Skin epidermis (tissue), 12 donors: ENCODE results near the gene KRTAP5-7.
"Not testable (repeated sequence)": the region's sequence is repeated elsewhere in the genome, so short reads cannot be mapped to it uniquely, and the experiment has no call there.

ENCODE experiments used
- H3K27ac ChIP-seq, 21 experiments: fragments of 200-600 bp; sonication (generic) in 11 of 21; one replicate each; pipeline ENCODE4 v1.5.0; 2020; ENCODE audit warnings: mild to moderate bottlenecking in 3 of 21, inconsistent platforms in 2 of 21, moderate library complexity in 2 of 21
- H3K4me3 ChIP-seq, 7 experiments: fragments of 200-600 bp; sonication (generic) in 2 of 7; one replicate each; pipeline ENCODE4 v1.5.0; 2020; ENCODE audit warnings: inconsistent platforms in 2 of 7, mild to moderate bottlenecking in 2 of 7, moderate library complexity in 1 of 7

The KRTAP5-7 gene

GRCh38 chr11:71530602-71531001, 3.5 kb downstream of the KRTAP5-7 start:
- no peak overlapping the region for H3K4me3 ChIP-seq
- H3K27ac ChIP-seq = no peak overlapping the region

GRCh38 chr11:71532036-71532610, 5.1 kb downstream of the KRTAP5-7 start:
- H3K27ac ChIP-seq = no peak overlapping the region
- H3K4me3 ChIP-seq = no peak overlapping the region

GRCh38 chr11:71534711-71535608, 7.9 kb downstream of the KRTAP5-7 start:
- not testable (repeated sequence) for H3K27ac ChIP-seq, H3K4me3 ChIP-seq

GRCh38 chr11:71535825-71536224, 8.8 kb downstream of the KRTAP5-7 start:
- Histone ChIP-seq H3K4me3 (no peak overlapping the region), H3K27ac (no peak overlapping the region)

GRCh38 chr11:71537537-71537936, 10.5 kb downstream of the KRTAP5-7 start:
- Histone ChIP-seq H3K27ac (no peak overlapping the region), H3K4me3 (no peak overlapping the region)

GRCh38 chr11:71537977-71538665, 11.1 kb downstream of the KRTAP5-7 start, which contains the start of gene KRTAP5-8:
KRTAP5-8 (plus strand) TSS chr11:71538025; CDS start chr11:71538056, 31 bp downstream.
- H3K4me3 ChIP-seq, H3K27ac ChIP-seq: not testable (repeated sequence)

GRCh38 chr11:71538666-71538990, 11.6 kb downstream of the KRTAP5-7 start:
- no peak overlapping the region for H3K27ac ChIP-seq

GRCh38 chr11:71539017-71539416, 11.9 kb downstream of the KRTAP5-7 start:
- Histone ChIP-seq H3K4me3 (no peak overlapping the region), H3K27ac (no peak overlapping the region)

More at GRCh38 chr11:71538666-71538990, 11.6 kb downstream of the KRTAP5-7 start:
- no peak overlapping the region for H3K4me3 ChIP-seq

GRCh38 chr11:71539971-71540370, 12.9 kb downstream of the KRTAP5-7 start:
- not testable (repeated sequence) for H3K4me3 ChIP-seq

GRCh38 chr11:71540521-71541304, 13.6 kb downstream of the KRTAP5-7 start:
- H3K27ac ChIP-seq, H3K4me3 ChIP-seq: not testable (repeated sequence)

More at GRCh38 chr11:71539971-71540370, 12.9 kb downstream of the KRTAP5-7 start:
- not testable (repeated sequence) for H3K27ac ChIP-seq

GRCh38 chr11:71542382-71542781, 15.3 kb downstream of the KRTAP5-7 start:
- Histone ChIP-seq H3K27ac (no peak overlapping the region), H3K4me3 (no peak overlapping the region)

GRCh38 chr11:71542879-71543777, 16.1 kb downstream of the KRTAP5-7 start:
- no peak overlapping the region for H3K27ac ChIP-seq
- H3K4me3 ChIP-seq = no peak overlapping the region

- H3K27ac ChIP-seq = no peak overlapping the region
- H3K4me3 ChIP-seq = no peak overlapping the region
Observed at GRCh38 chr11:71543866-71544265, 16.8 kb downstream of the KRTAP5-7 start.

GRCh38 chr11:71544525-71545214, 17.6 kb downstream of the KRTAP5-7 start:
- H3K27ac ChIP-seq = no peak overlapping the region
- no peak overlapping the region for H3K4me3 ChIP-seq

GRCh38 chr11:71545405-71545966, 18.4 kb downstream of the KRTAP5-7 start:
- no peak overlapping the region for H3K4me3 ChIP-seq
- H3K27ac ChIP-seq = no peak overlapping the region

GRCh38 chr11:71548120-71548519, 21.1 kb downstream of the KRTAP5-7 start, which contains the start of gene KRTAP5-9:
KRTAP5-9 (plus strand) TSS chr11:71548420; CDS start chr11:71548658, 238 bp downstream.
- no peak within 1 kb of the TSS for H3K27ac ChIP-seq
- no peak within 1 kb of the TSS for H3K4me3 ChIP-seq

- Histone ChIP-seq H3K27ac (no peak overlapping the region), H3K4me3 (no peak overlapping the region)
Observed at GRCh38 chr11:71548716-71549151, 21.7 kb downstream of the KRTAP5-7 start.

GRCh38 chr11:71551711-71552110, 24.6 kb downstream of the KRTAP5-7 start:
- H3K4me3 ChIP-seq = no peak overlapping the region
- H3K27ac ChIP-seq = no peak overlapping the region
